Natural killer cell (primary cell): ENCODE measurements around the gene PORCN. TPM values are rescaled to one million over a fixed set of nuclear protein-coding genes. Genes with fewer than 3 reads are reported as not detected.

Source experiments
- ATAC-seq, 3 donors: fragments of 150-1000 bp in 2 of 3; fragments of 200-7000 bp in 1 of 3; cut with Tn5 transposase; 1 replicate in 1 of 3; 2 replicates in 2 of 3; pipeline ENCODE4 v1.10.0; 2021; ENCODE audit warnings: mild to moderate bottlenecking in 2 of 3, moderate library complexity in 2 of 3
- DNase-seq, 2 donors: peaks; one replicate each; pipeline versions ENCODE4 v3.0.0 to v3.0.0-alpha.2; 2013 to 2021; ENCODE audit warnings: mixed read lengths in 1 of 2
- H3K27ac ChIP-seq: one replicate; pipeline ENCODE4 v1.5.1; 2013; ENCODE audit warnings: mild to moderate bottlenecking, low read length
- H3K27me3 ChIP-seq: one replicate; pipeline ENCODE4 v1.6.1; 2013; ENCODE audit warnings: low read length; ENCODE audit not compliant: control insufficient read depth, insufficient read depth
- H3K36me3 ChIP-seq: one replicate; pipeline ENCODE4 v1.6.1; 2013; ENCODE audit warnings: low read length; ENCODE audit not compliant: control insufficient read depth, insufficient read depth
- H3K4me1 ChIP-seq: one replicate; pipeline ENCODE4 v1.6.1; 2013; ENCODE audit warnings: low read length; ENCODE audit not compliant: control insufficient read depth, insufficient read depth
- H3K4me3 ChIP-seq: one replicate; pipeline ENCODE4 v1.5.1; 2013; ENCODE audit warnings: low read length
- H3K9me3 ChIP-seq: one replicate; pipeline ENCODE4 v1.6.1; 2013; ENCODE audit warnings: low read length; ENCODE audit not compliant: control insufficient read depth, insufficient read depth
- H3K27ac Mint-ChIP-seq, 2 donors: one replicate each; pipeline ENCODE4 v1.8.0; 2022; ENCODE audit warnings: mild to moderate bottlenecking in 2 of 2, mixed read lengths in 2 of 2, moderate library complexity in 1 of 2
- H3K27me3 Mint-ChIP-seq, 2 donors: one replicate each; pipeline ENCODE4 v1.8.0; 2022; ENCODE audit warnings: low read depth in 2 of 2, mixed read lengths in 2 of 2
- H3K36me3 Mint-ChIP-seq: one replicate; pipeline ENCODE4 v1.8.0; 2022; ENCODE audit warnings: mixed read lengths
- H3K4me1 Mint-ChIP-seq, 2 donors: one replicate each; pipeline ENCODE4 v1.8.0; 2022; ENCODE audit warnings: mixed read lengths in 2 of 2
- H3K4me3 Mint-ChIP-seq: one replicate; pipeline ENCODE4 v1.8.0; 2022; ENCODE audit warnings: mild to moderate bottlenecking, moderate library complexity, mixed read lengths
- H3K9me3 Mint-ChIP-seq, 2 donors: one replicate each; pipeline ENCODE4 v1.8.0; 2022; ENCODE audit warnings: mixed read lengths in 2 of 2
- WGBS: methylation state at CpG from one replicate; pipeline ENCODE4 v1.1.7; 2013; ENCODE audit warnings: missing lambda C conversion rate; ENCODE audit not compliant: insufficient coverage; 5-methylcytosine and 5-hydroxymethylcytosine counted together
- intact Hi-C: fragments of 100-400 bp; cut with micrococcal nuclease; formaldehyde crosslinking; loops from one replicate; pipeline ENCODE4 v1.14.2; 2022
- total RNA-seq, 4 donors: library from RNA; stranded (reverse); fragments of 120-200 nt in 1 of 4; gene quantifications; one replicate each; pipeline versions ENCODE4 v1.2.3 to v1.2.4, GENCODE V29; 2013 to 2022
- TF ChIP-seq, protein P1 (sequence below): fragments of 200-600 bp; IDR thresholded peaks from one replicate; pipeline ENCODE4 v1.8.0; 2022; ENCODE audit warnings: antibody characterized with exemption

PORCN gene
- total RNA-seq, 3 donors from 2014 or later (not counting 1 experiment from before 2014, with no cell fraction given), result 29.6 to 33.1 (median 31.1) TPM

DNA sequence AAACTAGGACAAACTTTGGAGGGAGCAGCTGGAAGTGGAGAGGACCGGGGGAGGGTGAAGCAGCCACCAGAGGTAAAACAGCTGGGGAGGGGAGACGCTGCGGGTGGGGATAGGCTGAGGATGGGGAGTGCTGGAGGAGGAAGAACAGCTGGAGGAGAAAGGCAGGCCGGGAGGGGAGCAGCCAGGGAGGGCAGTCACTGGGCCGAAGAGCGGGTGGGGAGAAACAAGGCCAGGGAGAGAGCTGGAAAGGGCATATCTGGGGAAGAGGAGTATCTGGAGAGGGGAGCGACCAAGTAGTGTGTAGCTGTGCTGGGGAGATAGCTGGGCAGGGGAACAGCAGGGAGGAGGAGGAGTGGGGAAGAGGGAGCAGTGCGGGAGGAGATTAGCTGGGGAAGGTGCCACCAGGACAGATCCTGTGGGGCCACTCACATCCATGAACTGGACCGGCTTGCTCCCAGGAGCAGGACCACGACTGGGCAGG is 41.5 kb upstream of the PORCN start:
- DNase-seq (no peak), ATAC-seq (no peak)
- Histone ChIP-seq H3K4me3 (no peak overlapping the region), H3K9me3 (no peaks in the 10 kb centered on the region), H3K4me1 (peaks cover 25% of the 10 kb centered on the region), H3K27me3 (no peaks in the 10 kb centered on the region), H3K27ac (no peak overlapping the region), H3K36me3 (no peaks in the 10 kb centered on the region)
- Mint-ChIP-seq H3K36me3 (no peaks in the 10 kb centered on the region), H3K4me3 (no peak overlapping the region), H3K27ac (peak overlapping the region in 1 of 2 donors; percentile 91), H3K9me3 (no peaks in the 10 kb centered on the region), H3K4me1 (peaks cover 20 to 53% of the 10 kb centered on the region in 2 donors), H3K27me3 (no peaks in the 10 kb centered on the region)
- intact Hi-C loops, result no loop called here
- 92% methylated on average over 10 of the region's 10 CpGs for WGBS
- TF ChIP-seq, protein P1, sequence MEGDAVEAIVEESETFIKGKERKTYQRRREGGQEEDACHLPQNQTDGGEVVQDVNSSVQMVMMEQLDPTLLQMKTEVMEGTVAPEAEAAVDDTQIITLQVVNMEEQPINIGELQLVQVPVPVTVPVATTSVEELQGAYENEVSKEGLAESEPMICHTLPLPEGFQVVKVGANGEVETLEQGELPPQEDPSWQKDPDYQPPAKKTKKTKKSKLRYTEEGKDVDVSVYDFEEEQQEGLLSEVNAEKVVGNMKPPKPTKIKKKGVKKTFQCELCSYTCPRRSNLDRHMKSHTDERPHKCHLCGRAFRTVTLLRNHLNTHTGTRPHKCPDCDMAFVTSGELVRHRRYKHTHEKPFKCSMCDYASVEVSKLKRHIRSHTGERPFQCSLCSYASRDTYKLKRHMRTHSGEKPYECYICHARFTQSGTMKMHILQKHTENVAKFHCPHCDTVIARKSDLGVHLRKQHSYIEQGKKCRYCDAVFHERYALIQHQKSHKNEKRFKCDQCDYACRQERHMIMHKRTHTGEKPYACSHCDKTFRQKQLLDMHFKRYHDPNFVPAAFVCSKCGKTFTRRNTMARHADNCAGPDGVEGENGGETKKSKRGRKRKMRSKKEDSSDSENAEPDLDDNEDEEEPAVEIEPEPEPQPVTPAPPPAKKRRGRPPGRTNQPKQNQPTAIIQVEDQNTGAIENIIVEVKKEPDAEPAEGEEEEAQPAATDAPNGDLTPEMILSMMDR, result no peak

DNA sequence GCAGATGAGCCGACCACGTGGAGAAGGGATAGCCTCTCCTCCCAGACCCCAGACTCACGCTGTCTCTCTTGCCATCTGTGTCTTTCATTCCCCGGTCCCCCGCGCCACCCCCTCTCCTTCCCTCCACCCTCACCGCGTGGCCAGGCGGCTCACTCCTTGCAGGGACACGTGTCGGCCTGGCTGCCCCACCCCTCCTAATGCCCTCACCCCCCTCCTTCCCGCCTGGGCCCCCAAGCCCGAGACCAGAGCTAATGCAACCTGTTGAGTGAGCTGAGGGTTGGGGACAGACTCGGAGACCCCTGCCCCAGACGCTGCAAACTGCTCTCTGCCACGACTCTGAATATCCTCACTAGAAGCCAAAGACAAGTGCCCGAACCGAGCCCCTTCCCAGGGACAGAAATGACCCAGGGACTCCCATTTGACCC is 40.5 kb upstream of the PORCN start:
- H3K36me3 Mint-ChIP-seq, result no peaks in the 10 kb centered on the region
- Histone ChIP-seq H3K36me3 (no peaks in the 10 kb centered on the region), H3K27me3 (no peaks in the 10 kb centered on the region), H3K4me3 (peak overlapping the region; percentile 65), H3K9me3 (no peaks in the 10 kb centered on the region), H3K27ac (no peak overlapping the region), H3K4me1 (peaks cover 25% of the 10 kb centered on the region)
- ATAC-seq (peak; percentile 46 to 57 (median 48)), DNase-seq (peak in 1 of 2 donors; percentile 38)
- TF ChIP-seq, protein P1, result no peak
- WGBS, result 0% methylated on average over 16 of the region's 18 CpGs
- peak overlapping the region; percentile 90 for H3K4me3 Mint-ChIP-seq
- peak overlapping the region in 1 of 2 donors; percentile 91 for H3K27ac Mint-ChIP-seq
- intact Hi-C loops, result no loop called here
- no peaks in the 10 kb centered on the region for H3K9me3 Mint-ChIP-seq
- H3K27me3 Mint-ChIP-seq, result no peaks in the 10 kb centered on the region
- peaks cover 20 to 53% of the 10 kb centered on the region in 2 donors for H3K4me1 Mint-ChIP-seq

DNA sequence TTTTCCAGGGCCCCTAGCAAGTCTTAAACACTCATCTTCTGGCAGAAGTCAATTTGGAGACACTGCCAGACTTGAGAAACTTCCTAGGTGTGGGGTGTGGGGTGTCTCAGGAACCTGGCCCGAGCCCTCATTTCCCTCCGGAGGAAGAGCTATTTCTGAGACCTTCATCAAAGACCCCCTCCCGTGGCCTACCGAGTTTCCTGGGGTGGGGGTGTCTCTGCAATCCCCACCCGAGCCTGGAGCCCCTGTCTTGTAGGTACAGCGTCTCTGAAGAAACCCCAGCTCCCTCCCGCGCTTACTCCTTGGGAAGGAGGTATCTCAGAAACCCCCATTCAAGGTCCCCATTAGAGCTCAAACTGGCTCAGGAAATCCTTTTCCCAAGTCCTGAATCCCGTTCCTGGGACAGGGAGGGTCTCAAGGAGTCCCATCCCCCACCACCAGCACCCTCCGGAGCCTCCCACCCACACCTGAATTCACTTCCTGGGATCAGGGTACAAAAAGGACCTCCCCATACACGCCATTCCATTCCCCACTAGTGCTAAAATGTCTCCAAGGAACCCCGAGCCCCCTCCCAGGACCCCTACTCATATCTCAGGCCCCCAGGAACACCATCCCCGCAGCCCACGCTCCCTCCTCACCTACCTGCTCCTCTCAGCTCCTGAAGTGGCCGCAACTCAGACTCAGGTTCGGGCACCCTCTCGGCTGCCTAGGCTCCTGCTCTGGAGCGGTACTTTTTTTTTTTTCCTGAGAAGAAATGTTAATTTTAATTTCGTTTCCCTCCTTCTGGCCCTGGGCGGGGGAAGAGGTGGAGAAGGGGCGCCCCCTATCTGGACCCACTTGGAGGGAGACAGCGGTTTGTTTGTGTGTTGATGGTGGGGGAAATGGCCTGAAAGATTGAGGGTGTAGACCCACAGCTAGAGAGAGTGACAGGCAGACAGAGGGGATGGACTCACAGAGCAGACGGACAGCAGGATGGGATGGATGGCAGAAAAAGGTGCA is 39.8 kb upstream of the PORCN start:
- intact Hi-C loops, result no loop called here
- WGBS, result 0% methylated on average over 17 of the region's 23 CpGs
- H3K4me3 ChIP-seq, result peak overlapping the region; percentile 65

More for the DNA sequence above, 39.8 kb upstream of the PORCN start:
- Mint-ChIP-seq H3K36me3 (no peaks in the 10 kb centered on the region), H3K4me1 (peaks cover 18 to 50% of the 10 kb centered on the region in 2 donors), H3K27me3 (no peaks in the 10 kb centered on the region), H3K9me3 (no peaks in the 10 kb centered on the region), H3K27ac (peak overlapping the region; percentile 14 to 91), H3K4me3 (peak overlapping the region; percentile 90)
- ATAC-seq (peak in 2 of 3 donors; percentile 66 to 69), DNase-seq (peak in 1 of 2 donors; percentile 63)
- TF ChIP-seq, protein P1, result no peak
- Histone ChIP-seq H3K9me3 (no peaks in the 10 kb centered on the region), H3K36me3 (no peaks in the 10 kb centered on the region), H3K27me3 (no peaks in the 10 kb centered on the region), H3K4me1 (peaks cover 25% of the 10 kb centered on the region), H3K27ac (peak overlapping the region; percentile 19)
